ENCODE results near the gene GALNTL6.

- TF ChIP-seq CTCF (conservative IDR thresholded peaks at IDR 0.05; ENCODE audit: low read depth in 2 of 2) (no peak), NANOG (IDR thresholded peaks at IDR 0.05; ENCODE audit: borderline replicate concordance) (no peak)
These were observed 973.0 kb downstream of the GALNTL6 start for GRCh38 chr4:172786039-172786792.
